WTC11 (cell line): ENCODE data around the gene COG8.

Experiments
- CTCF ChIP-seq: fragments of 200-600 bp; IDR thresholded peaks from 2 replicates; pipeline ENCODE4 v1.8.0; 2022; ENCODE audit warnings: antibody characterized with exemption
- IRF2 ChIP-seq: sonication (generic); formaldehyde crosslinking; IDR thresholded peaks from 2 replicates; pipeline ENCODE4 v1.8.0; 2022; ENCODE audit warnings: low read depth, missing genetic modification reagents, borderline replicate concordance
- ZNF425 ChIP-seq: fragments of 250-450 bp; sonication (Bioruptor Pico); conservative IDR thresholded peaks from 2 replicates; pipeline ENCODE4 v1.9.0; 2021; ENCODE audit warnings: mild to moderate bottlenecking

GRCh38 chr16:69314534-69314933 lies 24.8 kb downstream of the COG8 start:
- TF ChIP-seq ZNF425 (CRISPR knock-in tag): no peak
- TF ChIP-seq CTCF: no peak
- TF ChIP-seq IRF2 (CRISPR knock-in tag): no peak
